Panc1 (cell line): Measurements from ENCODE around the gene KIF26A. TPM values are rescaled to one million over a fixed set of nuclear protein-coding genes. Genes with fewer than 3 reads are reported as not detected.

Experiments used
- ATAC-seq: fragments of 200-7000 bp; cut with Tn5 transposase; 2 replicates; pipeline ENCODE4 v1.9.1; 2020; ENCODE audit warnings: mild to moderate bottlenecking, moderate library complexity
- BruUV-seq: library from RNA; stranded (reverse); fragments of 400-500 nt; replicated peaks from 2 replicates; lab custom pipeline; 2021; lab: Mats Ljungman, UMichigan
- CTCF ChIA-PET: fragments of 300-600 bp; sonication (Branson Sonifier 250); formaldehyde crosslinking; loops from one replicate; lab custom pipeline; 2022; ENCODE audit warnings: antibody characterized with exemption; lab: Charles Lee
- POLR2A ChIA-PET: fragments of 300-600 bp; sonication (Branson Sonifier 250); formaldehyde crosslinking; loops from one replicate; lab custom pipeline; 2022; ENCODE audit warnings: antibody characterized with exemption; lab: Charles Lee
- DNase-seq: peaks from one replicate; pipeline ENCODE4 v3.0.0-alpha.2; 2010; ENCODE audit warnings: low read depth, low spot score
- H3K27ac ChIP-seq: 2 replicates; pipeline ENCODE4 v1.5.1; 2011; ENCODE audit warnings: mild to moderate bottlenecking, low read length, inconsistent platforms
- H3K27me3 ChIP-seq: fragments of 200-500 bp; sonication (Bioruptor generic); 2 replicates; pipeline ENCODE4 v1.6.0; 2014; ENCODE audit warnings: low read length, inconsistent platforms; ENCODE audit not compliant: control insufficient read depth, insufficient read depth
- H3K36me3 ChIP-seq: fragments of 200-500 bp; sonication (Bioruptor generic); 2 replicates; pipeline ENCODE4 v1.5.1; 2014; ENCODE audit warnings: inconsistent platforms, mild to moderate bottlenecking, low read length, moderate library complexity; ENCODE audit not compliant: control insufficient read depth, insufficient read depth
- H3K4me1 ChIP-seq: 2 replicates; pipeline ENCODE4 v1.5.1; 2011; ENCODE audit warnings: inconsistent platforms, mild to moderate bottlenecking, low read length, moderate library complexity; ENCODE audit not compliant: control insufficient read depth, insufficient read depth
- H3K4me3 ChIP-seq, 2 experiments: 2 replicates each; pipeline ENCODE4 v1.5.1; 2011 to 2012; ENCODE audit warnings: low read depth in 2 of 2, low read length in 2 of 2, mild to moderate bottlenecking in 2 of 2, inconsistent platforms in 1 of 2, moderate library complexity in 1 of 2
- H3K9me3 ChIP-seq: fragments of 200-500 bp; sonication (Bioruptor generic); 2 replicates; pipeline ENCODE4 v1.5.1; 2014; ENCODE audit warnings: low read depth, mild to moderate bottlenecking, inconsistent platforms, low read length, moderate library complexity; ENCODE audit not compliant: control insufficient read depth, insufficient read depth
- POLR2AphosphoS5 ChIP-seq: IDR thresholded peaks from 2 replicates; pipeline ENCODE4 v1.6.1; 2012; ENCODE audit warnings: mild to moderate bottlenecking, low read depth, low read length, moderate library complexity
- REST ChIP-seq, 2 experiments: IDR thresholded peaks; 2 replicates each; pipeline ENCODE4 v1.6.1; 2011 to 2012; ENCODE audit warnings: low read depth in 2 of 2, control low read depth in 1 of 2, low read length in 1 of 2, mild to moderate bottlenecking in 1 of 2, moderate library complexity in 1 of 2; ENCODE audit not compliant: insufficient read depth in 1 of 2
- SIN3A ChIP-seq: IDR thresholded peaks from 2 replicates; pipeline ENCODE4 v1.6.1; 2012; ENCODE audit warnings: low read depth, mild to moderate bottlenecking, low read length, moderate library complexity, borderline replicate concordance; ENCODE audit not compliant: insufficient read depth
- TCF7L2 ChIP-seq: IDR thresholded peaks from 2 replicates; pipeline ENCODE4 v1.6.1; 2011; ENCODE audit warnings: mild to moderate bottlenecking, low read depth, low read length, inconsistent platforms
- in situ Hi-C: cut with HindIII; loops from 2 replicates; pipeline ENCODE4 v1.10.0; 2016; ENCODE audit warnings: low sequenced_read_pairs, low pct_unique_long_range_greater_than_20kb
- intact Hi-C: fragments of 100-400 bp; cut with micrococcal nuclease; formaldehyde crosslinking; loops from one replicate; pipeline ENCODE4 v1.10.0; 2022; ENCODE audit not compliant: unreplicated experiment
- total RNA-seq: library from RNA; stranded (reverse); gene quantifications from one replicate; pipeline ENCODE4 v1.2.1, GENCODE V29; 2021; ENCODE audit not compliant: unreplicated experiment
- TF ChIP-seq, protein P1 (sequence below): fragments of 450-650 bp; IDR thresholded peaks from 2 replicates; pipeline ENCODE4 v1.5.1; 2017; ENCODE audit warnings: mild to moderate bottlenecking

Gene KIF26A
- total RNA-seq, 1 experiment from 2014 or later = 4.4 TPM

GRCh38 chr14:104174051-104174450, 35.7 kb downstream of the KIF26A start:
- in situ Hi-C loops (no loop called here), intact Hi-C loops (no loop called here)
- no peaks in the 10 kb centered on the region for H3K27me3 ChIP-seq
- BruUV-seq = no TSS peak
- no peaks in the 10 kb centered on the region for H3K9me3 ChIP-seq
- no peak overlapping the region for H3K4me3 ChIP-seq
- POLR2A ChIA-PET = no interaction called here
- CTCF ChIA-PET = no interaction called here
- no peaks in the 10 kb centered on the region for H3K36me3 ChIP-seq
- no peak overlapping the region for H3K27ac ChIP-seq
- no peaks in the 10 kb centered on the region for H3K4me1 ChIP-seq
- no peak for DNase-seq
- ATAC-seq = no peak
- TF ChIP-seq, protein P1, sequence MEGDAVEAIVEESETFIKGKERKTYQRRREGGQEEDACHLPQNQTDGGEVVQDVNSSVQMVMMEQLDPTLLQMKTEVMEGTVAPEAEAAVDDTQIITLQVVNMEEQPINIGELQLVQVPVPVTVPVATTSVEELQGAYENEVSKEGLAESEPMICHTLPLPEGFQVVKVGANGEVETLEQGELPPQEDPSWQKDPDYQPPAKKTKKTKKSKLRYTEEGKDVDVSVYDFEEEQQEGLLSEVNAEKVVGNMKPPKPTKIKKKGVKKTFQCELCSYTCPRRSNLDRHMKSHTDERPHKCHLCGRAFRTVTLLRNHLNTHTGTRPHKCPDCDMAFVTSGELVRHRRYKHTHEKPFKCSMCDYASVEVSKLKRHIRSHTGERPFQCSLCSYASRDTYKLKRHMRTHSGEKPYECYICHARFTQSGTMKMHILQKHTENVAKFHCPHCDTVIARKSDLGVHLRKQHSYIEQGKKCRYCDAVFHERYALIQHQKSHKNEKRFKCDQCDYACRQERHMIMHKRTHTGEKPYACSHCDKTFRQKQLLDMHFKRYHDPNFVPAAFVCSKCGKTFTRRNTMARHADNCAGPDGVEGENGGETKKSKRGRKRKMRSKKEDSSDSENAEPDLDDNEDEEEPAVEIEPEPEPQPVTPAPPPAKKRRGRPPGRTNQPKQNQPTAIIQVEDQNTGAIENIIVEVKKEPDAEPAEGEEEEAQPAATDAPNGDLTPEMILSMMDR = no peak
- TF ChIP-seq TCF7L2 = no peak
- TF ChIP-seq REST (IDR thresholded peaks at IDR 0.05; ENCODE audit: insufficient read depth in 1 of 2, low read depth in 2 of 2, low read length in 1 of 2) = no peak
- no peak for TF ChIP-seq SIN3A
- TF ChIP-seq POLR2AphosphoS5 = no peak

GRCh38 chr14:104175041-104175440, 36.7 kb downstream of the KIF26A start:
- ChIA-PET CTCF (no interaction called here), POLR2A (no interaction called here)
- in situ Hi-C loops = no loop called here
- no peaks in the 10 kb centered on the region for H3K27me3 ChIP-seq
- no peaks in the 10 kb centered on the region for H3K36me3 ChIP-seq
- no peaks in the 10 kb centered on the region for H3K4me1 ChIP-seq
- TF ChIP-seq SIN3A = no peak
- TF ChIP-seq, protein P1 = no peak
- TF ChIP-seq TCF7L2 = no peak
- no peak for TF ChIP-seq REST (IDR thresholded peaks at IDR 0.05; ENCODE audit: insufficient read depth in 1 of 2, low read depth in 2 of 2, low read length in 1 of 2)
- TF ChIP-seq POLR2AphosphoS5 = no peak
- H3K4me3 ChIP-seq = no peak overlapping the region
- no peak overlapping the region for H3K27ac ChIP-seq
- intact Hi-C loops = no loop called here
- BruUV-seq = no TSS peak
- no peak for DNase-seq
- ATAC-seq = no peak
- no peaks in the 10 kb centered on the region for H3K9me3 ChIP-seq
